Testis (tissue), 3 donors: ENCODE results near the gene DYRK3. TPM values are rescaled to one million over a fixed set of nuclear protein-coding genes. Genes with fewer than 3 reads are reported as not detected.

Experiments used
- DNase-seq: peaks from one replicate; pipeline ENCODE4 v3.0.0-alpha.2; 2019
- H3K27ac ChIP-seq, 2 donors: fragments of 200-600 bp; sonication (generic); one replicate each; pipeline ENCODE4 v1.5.1; 2019
- H3K27me3 ChIP-seq: fragments of 200-600 bp; sonication (generic); one replicate; pipeline ENCODE4 v1.5.1; 2019
- H3K36me3 ChIP-seq: fragments of 200-600 bp; sonication (generic); one replicate; pipeline ENCODE4 v1.5.1; 2017; ENCODE audit warnings: low read depth; ENCODE audit errors: missing control alignments
- H3K4me1 ChIP-seq: fragments of 200-600 bp; sonication (generic); one replicate; pipeline ENCODE4 v1.5.1; 2019
- H3K4me3 ChIP-seq, 2 donors: fragments of 200-600 bp; sonication (generic); one replicate each; pipeline ENCODE4 v1.5.1; 2017 to 2019
- H3K9me3 ChIP-seq: fragments of 200-600 bp; sonication (generic); one replicate; pipeline ENCODE4 v1.5.1; 2017
- CTCF ChIP-seq, 3 experiments: fragments of 450-650 bp in 2 of 3; fragments of 200-600 bp in 1 of 3; sonication (generic) in 1 of 3; IDR thresholded peaks; one replicate each; pipeline ENCODE4 v1.5.1; 2016 to 2019; ENCODE audit warnings: antibody characterized with exemption in 3 of 3, mild to moderate bottlenecking in 2 of 3, moderate library complexity in 1 of 3
- POLR2A ChIP-seq: fragments of 450-650 bp; IDR thresholded peaks from one replicate; pipeline ENCODE4 v1.6.1; 2017; ENCODE audit warnings: antibody characterized with exemption, mild to moderate bottlenecking, moderate library complexity
- WGBS, 2 donors: methylation state at CpG; one replicate each; pipeline ENCODE4 v1.1.5; 2018; 5-methylcytosine and 5-hydroxymethylcytosine counted together
- intact Hi-C: fragments of 100-400 bp; cut with DNase I; formaldehyde crosslinking; loops from one replicate; pipeline ENCODE4 v1.15.1; 2023; ENCODE audit warnings: low total_unique reads
- polyA plus RNA-seq: library from polyadenylated mRNA; stranded (reverse); fragments of 350-450 nt; fragmentation: Illumina TruSeq; extraction: RNeasy Lipid Tissue Mini Kit (QIAGEN cat#74804); gene quantifications from one replicate; pipeline ENCODE4 v1.2.3, GENCODE V29; 2014; ENCODE audit warnings: low read depth, low replicate concordance; ENCODE audit not compliant: insufficient read depth
- total RNA-seq, 2 donors: library from RNA; depleted of rRNA; stranded (reverse); fragments of >200 nt; gene quantifications; one replicate each; pipeline ENCODE4 v1.2.3, GENCODE V29; 2016

Gene DYRK3
- total and polyA plus RNA-seq, 3 donors from 2014 or later = 36.4 to 143 (median 40.6) TPM

- Histone ChIP-seq H3K4me3 (no peak overlapping the region), H3K36me3 (no peaks in the 10 kb centered on the region), H3K27ac (no peak overlapping the region), H3K4me1 (no peaks in the 10 kb centered on the region), H3K9me3 (no peaks in the 10 kb centered on the region), H3K27me3 (no peaks in the 10 kb centered on the region)
- intact Hi-C loops = no loop called here
- 91 to 96% methylated on average over 3 of the region's 3 CpGs for WGBS, 2 donors
- no peak for DNase-seq
- TF ChIP-seq CTCF (IDR thresholded peaks at IDR 0.05) = no peak
- TF ChIP-seq POLR2A = no peak
Observed at GRCh38 chr1:206643118-206643698, 7.9 kb downstream of the DYRK3 start.

- H3K27ac ChIP-seq = no peak overlapping the region
- intact Hi-C loops = no loop called here
- no peaks in the 10 kb centered on the region for H3K36me3 ChIP-seq
- H3K27me3 ChIP-seq = no peaks in the 10 kb centered on the region
- 73 to 100% methylated on average over 1 of the region's 1 CpG for WGBS, 2 donors
- DNase-seq = no peak
- H3K4me1 ChIP-seq = no peaks in the 10 kb centered on the region
- no peak overlapping the region for H3K4me3 ChIP-seq
- H3K9me3 ChIP-seq = no peaks in the 10 kb centered on the region
- TF ChIP-seq CTCF (IDR thresholded peaks at IDR 0.05) (no peak), POLR2A (no peak)
Observed at GRCh38 chr1:206646504-206646903, 11.2 kb downstream of the DYRK3 start.

DNA sequence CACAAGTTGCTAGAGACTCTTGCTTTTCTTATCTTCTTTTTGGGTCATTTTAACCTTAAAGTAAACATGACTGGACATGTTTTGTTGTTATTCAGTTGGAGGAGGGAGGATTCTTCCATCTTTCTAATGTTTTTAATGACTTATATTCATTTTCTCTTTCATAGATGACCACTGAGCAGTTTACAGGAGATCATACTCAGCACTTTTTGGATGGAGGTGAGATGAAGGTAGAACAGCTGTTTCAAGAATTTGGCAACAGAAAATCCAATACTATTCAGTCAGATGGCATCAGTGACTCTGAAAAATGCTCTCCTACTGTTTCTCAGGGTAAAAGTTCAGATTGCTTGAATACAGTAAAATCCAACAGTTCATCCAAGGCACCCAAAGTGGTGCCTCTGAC is 11.9 kb downstream of the DYRK3 start:
- no peaks in the 10 kb centered on the region for H3K36me3 ChIP-seq
- no peak overlapping the region for H3K4me3 ChIP-seq
- no peak for TF ChIP-seq POLR2A
- TF ChIP-seq CTCF (IDR thresholded peaks at IDR 0.05) = no peak
- no peak overlapping the region for H3K27ac ChIP-seq
- intact Hi-C loops = no loop called here
- DNase-seq = no peak
- no peaks in the 10 kb centered on the region for H3K4me1 ChIP-seq
- no peaks in the 10 kb centered on the region for H3K27me3 ChIP-seq
- no peaks in the 10 kb centered on the region for H3K9me3 ChIP-seq

GRCh38 chr1:206649261-206649921 is 14.1 kb downstream of the DYRK3 start:
- intact Hi-C loops = no loop called here
- no peak for TF ChIP-seq POLR2A
- no peak for TF ChIP-seq CTCF (IDR thresholded peaks at IDR 0.05)
- Histone ChIP-seq H3K27ac (no peak overlapping the region), H3K4me3 (no peak overlapping the region), H3K4me1 (no peaks in the 10 kb centered on the region), H3K27me3 (no peaks in the 10 kb centered on the region), H3K36me3 (no peaks in the 10 kb centered on the region), H3K9me3 (no peaks in the 10 kb centered on the region)
- DNase-seq = no peak
- WGBS, 2 donors = 91 to 94% methylated on average over 5 of the region's 5 CpGs

DNA sequence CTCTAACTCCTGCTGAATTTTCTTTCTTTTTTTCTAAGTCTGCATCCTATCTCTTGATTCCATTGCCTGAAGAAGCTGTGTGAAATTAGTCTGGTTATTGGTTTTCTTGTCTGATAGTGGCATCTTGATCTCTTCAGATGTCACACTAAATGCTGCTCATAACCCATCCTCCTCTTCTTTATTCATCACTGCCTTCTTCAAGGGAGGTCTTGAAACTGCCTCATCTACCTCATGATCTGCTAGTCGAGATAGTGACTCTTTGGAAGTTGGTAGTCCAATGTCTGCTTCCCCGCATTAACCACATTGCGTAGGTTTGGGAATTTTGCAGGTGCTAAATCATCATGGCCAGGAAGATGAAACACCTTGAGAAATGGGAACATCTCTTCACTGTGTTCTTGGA is 15.7 kb downstream of the DYRK3 start:
- no peak for DNase-seq
- WGBS, 2 donors = 96% methylated on average over 3 of the region's 3 CpGs
- Histone ChIP-seq H3K4me1 (no peaks in the 10 kb centered on the region), H3K36me3 (no peaks in the 10 kb centered on the region), H3K27me3 (no peaks in the 10 kb centered on the region), H3K27ac (no peak overlapping the region), H3K9me3 (no peaks in the 10 kb centered on the region), H3K4me3 (no peak overlapping the region)
- TF ChIP-seq CTCF (IDR thresholded peaks at IDR 0.05) = no peak
- no peak for TF ChIP-seq POLR2A
- intact Hi-C loops = no loop called here
